Type B pancreatic cell (in vitro differentiated cells): ENCODE data around the gene RAPGEF1. TPM values are rescaled to one million over a fixed set of nuclear protein-coding genes. Genes with fewer than 3 reads are reported as not detected.
A peak's percentile ranks its signal among the peaks of the same experiment; 100 is the strongest.

Source experiments
- DNase-seq: peaks from one replicate; pipeline ENCODE4 v3.0.0; 2021; ENCODE audit warnings: mixed read lengths; ENCODE audit not compliant: unreplicated experiment; ENCODE audit errors: extremely low spot score
- H3K27ac Mint-ChIP-seq: 2 replicates; pipeline ENCODE4 v1.8.0; 2021; ENCODE audit warnings: mild to moderate bottlenecking, mixed read lengths
- H3K27me3 Mint-ChIP-seq: 2 replicates; pipeline ENCODE4 v1.8.0; 2021; ENCODE audit warnings: mixed read lengths
- H3K36me3 Mint-ChIP-seq: 2 replicates; pipeline ENCODE4 v1.8.0; 2021; ENCODE audit warnings: mixed read lengths
- H3K4me1 Mint-ChIP-seq: one replicate; pipeline ENCODE4 v1.8.0; 2021; ENCODE audit warnings: mixed read lengths; ENCODE audit not compliant: unreplicated experiment
- H3K4me3 Mint-ChIP-seq: 2 replicates; pipeline ENCODE4 v1.8.0; 2021; ENCODE audit warnings: mild to moderate bottlenecking, mixed read lengths
- H3K9me3 Mint-ChIP-seq: 2 replicates; pipeline ENCODE4 v1.8.0; 2021; ENCODE audit warnings: mixed read lengths
- total RNA-seq: library from RNA; stranded (reverse); gene quantifications from 2 replicates; pipeline ENCODE4 v1.2.1, GENCODE V29; 2021; ENCODE audit warnings: low replicate concordance
- TF ChIP-seq, protein P1 (sequence below): fragments of 200-600 bp; sonication (generic); conservative IDR thresholded peaks from 2 replicates; pipeline ENCODE4 v1.5.0; 2021; ENCODE audit warnings: antibody characterized with exemption, mild to moderate bottlenecking

Gene RAPGEF1
- total RNA-seq, 1 donor from 2014 or later, result 45.9 TPM

GRCh38 chr9:131612851-131613250 is 127.0 kb downstream of the RAPGEF1 start:
- no peak for DNase-seq
- no peaks in the 10 kb centered on the region for H3K27me3 Mint-ChIP-seq

DNA sequence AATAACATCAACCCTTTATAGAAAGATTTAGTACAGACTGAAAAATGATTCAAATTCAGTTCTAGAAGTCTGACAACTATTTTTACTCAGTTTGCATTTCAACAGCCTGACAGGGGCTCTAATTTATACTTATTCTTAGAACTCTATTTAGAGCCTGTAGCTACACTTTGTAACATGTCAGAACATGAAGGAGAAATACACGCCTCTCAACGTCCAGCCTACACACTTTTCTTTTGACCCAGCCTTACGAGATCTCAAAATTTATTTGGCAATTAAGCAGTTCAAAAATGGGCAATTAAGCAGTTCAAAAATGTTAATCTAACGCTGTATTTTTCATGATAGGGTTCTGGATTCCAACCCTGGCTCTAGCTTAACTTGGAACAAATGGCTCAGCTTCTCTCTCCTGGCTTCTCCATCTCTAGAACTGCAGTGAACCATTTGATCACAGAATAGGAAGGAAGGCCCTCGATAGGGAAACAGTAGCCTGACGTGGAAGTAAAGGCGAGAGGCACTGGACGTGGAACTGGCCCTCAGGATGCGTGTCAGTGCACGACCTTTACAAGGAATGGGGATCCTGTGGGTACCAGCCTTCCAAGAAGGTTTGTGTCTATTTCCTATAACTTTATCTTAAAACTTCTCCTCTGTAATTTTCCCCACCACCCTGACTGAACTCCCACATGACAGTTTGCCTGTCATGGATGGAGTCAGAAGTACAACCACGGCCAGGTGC is 128.1 kb downstream of the RAPGEF1 start:
- Mint-ChIP-seq H3K27me3 (no peaks in the 10 kb centered on the region), H3K4me1 (peaks cover 17% of the 10 kb centered on the region), H3K27ac (peak overlapping the region; percentile 46), H3K4me3 (no peak overlapping the region), H3K36me3 (peaks cover 26% of the 10 kb centered on the region), H3K9me3 (no peaks in the 10 kb centered on the region)
- TF ChIP-seq, protein P1, sequence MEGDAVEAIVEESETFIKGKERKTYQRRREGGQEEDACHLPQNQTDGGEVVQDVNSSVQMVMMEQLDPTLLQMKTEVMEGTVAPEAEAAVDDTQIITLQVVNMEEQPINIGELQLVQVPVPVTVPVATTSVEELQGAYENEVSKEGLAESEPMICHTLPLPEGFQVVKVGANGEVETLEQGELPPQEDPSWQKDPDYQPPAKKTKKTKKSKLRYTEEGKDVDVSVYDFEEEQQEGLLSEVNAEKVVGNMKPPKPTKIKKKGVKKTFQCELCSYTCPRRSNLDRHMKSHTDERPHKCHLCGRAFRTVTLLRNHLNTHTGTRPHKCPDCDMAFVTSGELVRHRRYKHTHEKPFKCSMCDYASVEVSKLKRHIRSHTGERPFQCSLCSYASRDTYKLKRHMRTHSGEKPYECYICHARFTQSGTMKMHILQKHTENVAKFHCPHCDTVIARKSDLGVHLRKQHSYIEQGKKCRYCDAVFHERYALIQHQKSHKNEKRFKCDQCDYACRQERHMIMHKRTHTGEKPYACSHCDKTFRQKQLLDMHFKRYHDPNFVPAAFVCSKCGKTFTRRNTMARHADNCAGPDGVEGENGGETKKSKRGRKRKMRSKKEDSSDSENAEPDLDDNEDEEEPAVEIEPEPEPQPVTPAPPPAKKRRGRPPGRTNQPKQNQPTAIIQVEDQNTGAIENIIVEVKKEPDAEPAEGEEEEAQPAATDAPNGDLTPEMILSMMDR, result no peak
- no peak for DNase-seq

More at GRCh38 chr9:131612851-131613250, 127.0 kb downstream of the RAPGEF1 start:
- Mint-ChIP-seq H3K27ac (no peak overlapping the region), H3K9me3 (no peaks in the 10 kb centered on the region), H3K4me1 (peaks cover 19% of the 10 kb centered on the region), H3K36me3 (peaks cover 28% of the 10 kb centered on the region), H3K4me3 (no peak overlapping the region)
- TF ChIP-seq, protein P1, result no peak

- Mint-ChIP-seq H3K9me3 (no peaks in the 10 kb centered on the region), H3K27ac (peak overlapping the region; percentile 48), H3K36me3 (peaks cover 21% of the 10 kb centered on the region), H3K4me1 (peaks cover 21% of the 10 kb centered on the region), H3K27me3 (no peaks in the 10 kb centered on the region), H3K4me3 (no peak overlapping the region)
- TF ChIP-seq, protein P1, result no peak
- no peak for DNase-seq
Observed at GRCh38 chr9:131610231-131610761, 129.6 kb downstream of the RAPGEF1 start.

DNA sequence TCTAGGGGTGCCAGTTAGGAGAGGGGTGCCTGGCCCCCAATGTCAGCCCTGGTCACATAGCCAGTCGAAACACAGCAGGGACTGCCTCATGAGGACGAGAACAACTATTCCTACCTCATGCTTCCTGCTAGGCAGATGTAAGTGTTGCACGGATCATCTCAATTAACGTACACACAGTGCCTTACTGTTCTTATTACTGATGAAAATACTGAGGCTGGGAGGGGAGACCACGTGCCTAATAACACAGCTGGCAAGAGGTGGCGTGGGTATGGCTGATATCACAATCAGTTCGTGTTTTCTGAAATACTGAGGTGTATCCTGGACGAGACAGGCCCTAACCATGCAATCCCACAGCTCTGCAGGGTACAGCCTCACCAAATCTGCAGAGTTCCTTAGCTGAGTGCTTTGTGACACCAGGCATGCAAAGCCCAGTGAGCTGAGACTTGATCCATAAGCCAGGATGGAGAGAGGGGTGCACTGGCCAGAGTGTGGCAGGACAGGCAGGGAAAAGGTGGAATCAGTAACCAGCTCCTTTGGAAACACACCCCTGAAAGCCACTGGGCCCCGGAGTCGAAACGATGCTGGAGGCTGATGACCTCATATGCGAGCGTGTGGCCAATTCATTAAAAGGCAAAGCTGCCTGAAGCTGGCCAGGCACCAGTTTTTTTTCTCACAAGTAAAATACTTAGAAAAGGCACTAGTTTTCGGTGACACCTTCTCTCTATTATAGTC is 130.6 kb downstream of the RAPGEF1 start:
- H3K4me1 Mint-ChIP-seq, result peaks cover 21% of the 10 kb centered on the region
- TF ChIP-seq, protein P1, result no peak
- no peaks in the 10 kb centered on the region for H3K27me3 Mint-ChIP-seq
- H3K27ac Mint-ChIP-seq, result peak overlapping the region; percentile 97
- H3K4me3 Mint-ChIP-seq, result peak overlapping the region; percentile 75
- H3K36me3 Mint-ChIP-seq, result peaks cover 21% of the 10 kb centered on the region
- no peak for DNase-seq
- H3K9me3 Mint-ChIP-seq, result no peaks in the 10 kb centered on the region

DNA sequence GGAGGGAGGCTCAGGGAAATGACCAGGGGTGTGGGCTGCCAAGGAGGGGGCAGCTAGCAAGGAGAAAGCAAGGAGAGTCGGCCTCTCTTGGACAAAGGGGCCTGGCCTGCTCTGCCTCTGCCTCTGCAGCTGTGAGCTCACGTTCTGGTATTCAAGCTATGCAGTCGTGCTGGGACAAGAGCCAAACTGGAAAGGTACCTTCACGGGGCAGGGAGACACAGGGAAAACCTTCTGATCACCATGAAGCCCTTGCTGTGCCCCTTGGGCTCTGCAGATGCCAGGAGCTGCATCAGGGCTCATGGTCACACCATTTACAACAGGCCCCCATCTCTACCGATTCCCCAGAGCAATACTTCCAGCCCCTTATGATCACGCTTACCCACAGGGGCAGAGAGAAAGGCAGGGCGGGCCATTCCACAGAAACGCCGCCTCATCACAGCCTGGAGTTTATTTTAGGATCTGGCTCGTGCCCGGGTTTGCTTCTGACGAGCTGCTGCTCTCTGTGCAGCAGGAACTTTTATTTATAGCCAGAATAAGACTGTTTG is 131.3 kb downstream of the RAPGEF1 start:
- Mint-ChIP-seq H3K27ac (peak overlapping the region; percentile 97), H3K27me3 (no peaks in the 10 kb centered on the region), H3K9me3 (no peaks in the 10 kb centered on the region), H3K36me3 (peaks cover 20% of the 10 kb centered on the region), H3K4me3 (peak overlapping the region; percentile 75), H3K4me1 (peaks cover 21% of the 10 kb centered on the region)
- no peak for DNase-seq
- TF ChIP-seq, protein P1, result no peak
